Hepatocyte (in vitro differentiated cells): ENCODE data around the gene ZNF318.

Source experiments
- EZH2 ChIP-seq: fragments of 200-600 bp; sonication (generic); IDR thresholded peaks from 2 replicates; pipeline ENCODE4 v1.6.1; 2016; ENCODE audit warnings: antibody characterized with exemption, mild to moderate bottlenecking, borderline replicate concordance
- EZH2phosphoT487 ChIP-seq: fragments of 200-600 bp; sonication (generic); IDR thresholded peaks from one replicate; pipeline ENCODE4 v1.6.1; 2018; ENCODE audit warnings: antibody characterized with exemption, mild to moderate bottlenecking, low read depth, moderate library complexity; ENCODE audit not compliant: unreplicated experiment, severe bottlenecking
- TF ChIP-seq, protein P1 (sequence below): fragments of 200-600 bp; sonication (generic); IDR thresholded peaks from 2 replicates; pipeline ENCODE4 v1.5.1; 2016; ENCODE audit warnings: antibody characterized with exemption, mild to moderate bottlenecking; ENCODE audit not compliant: poor library complexity

DNA sequence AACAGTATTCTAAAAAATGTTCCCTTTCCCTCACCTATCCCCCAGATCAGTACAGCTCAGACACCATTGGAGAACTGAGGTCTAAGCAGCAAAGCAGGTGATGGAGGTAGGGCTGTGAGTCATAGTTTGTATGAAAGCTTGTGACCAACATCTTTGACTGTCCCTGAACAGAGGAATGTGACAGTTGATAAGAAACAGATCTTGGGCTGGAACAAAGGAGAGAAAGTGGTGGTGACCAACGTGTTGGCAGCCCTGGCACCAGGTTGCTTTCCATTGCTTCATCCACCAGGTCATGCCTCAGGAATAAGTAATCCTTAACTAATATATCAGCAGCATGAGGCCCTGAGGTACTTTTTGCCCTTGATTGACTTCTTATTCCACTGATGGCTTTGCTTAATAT, 40.9 kb downstream of the ZNF318 start:
- TF ChIP-seq, protein P1, sequence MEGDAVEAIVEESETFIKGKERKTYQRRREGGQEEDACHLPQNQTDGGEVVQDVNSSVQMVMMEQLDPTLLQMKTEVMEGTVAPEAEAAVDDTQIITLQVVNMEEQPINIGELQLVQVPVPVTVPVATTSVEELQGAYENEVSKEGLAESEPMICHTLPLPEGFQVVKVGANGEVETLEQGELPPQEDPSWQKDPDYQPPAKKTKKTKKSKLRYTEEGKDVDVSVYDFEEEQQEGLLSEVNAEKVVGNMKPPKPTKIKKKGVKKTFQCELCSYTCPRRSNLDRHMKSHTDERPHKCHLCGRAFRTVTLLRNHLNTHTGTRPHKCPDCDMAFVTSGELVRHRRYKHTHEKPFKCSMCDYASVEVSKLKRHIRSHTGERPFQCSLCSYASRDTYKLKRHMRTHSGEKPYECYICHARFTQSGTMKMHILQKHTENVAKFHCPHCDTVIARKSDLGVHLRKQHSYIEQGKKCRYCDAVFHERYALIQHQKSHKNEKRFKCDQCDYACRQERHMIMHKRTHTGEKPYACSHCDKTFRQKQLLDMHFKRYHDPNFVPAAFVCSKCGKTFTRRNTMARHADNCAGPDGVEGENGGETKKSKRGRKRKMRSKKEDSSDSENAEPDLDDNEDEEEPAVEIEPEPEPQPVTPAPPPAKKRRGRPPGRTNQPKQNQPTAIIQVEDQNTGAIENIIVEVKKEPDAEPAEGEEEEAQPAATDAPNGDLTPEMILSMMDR, result no peak
- TF ChIP-seq EZH2phosphoT487 (no peak), EZH2 (no peak)
